Left lung (tissue), 10 donors: ENCODE measurements around the gene NKD2. TPM values are rescaled to one million over a fixed set of nuclear protein-coding genes. Genes with fewer than 3 reads are reported as not detected.

Experiments
- ATAC-seq: fragments of 200-7000 bp; cut with Tn5 transposase; one replicate; pipeline ENCODE4 v1.9.1; 2020; ENCODE audit warnings: moderate library complexity
- DNase-seq, 4 donors: peaks; one replicate each; pipeline ENCODE4 v3.0.0-alpha.2; 2013 to 2020
- H3K27ac ChIP-seq, 2 donors: fragments of 200-600 bp; sonication (generic) in 1 of 2; one replicate each; pipeline versions ENCODE4 v1.5.0 to v1.8.0; 2020 to 2021
- H3K27me3 ChIP-seq, 2 donors: fragments of 200-600 bp; sonication (generic) in 1 of 2; one replicate each; pipeline versions ENCODE4 v1.5.0 to v1.8.0; 2020 to 2021
- H3K36me3 ChIP-seq, 2 donors: fragments of 200-600 bp; sonication (generic) in 1 of 2; one replicate each; pipeline versions ENCODE4 v1.5.0 to v1.8.0; 2020 to 2021
- H3K4me1 ChIP-seq, 2 donors: fragments of 200-600 bp; one replicate each; pipeline ENCODE4 v1.8.0; 2021
- H3K4me3 ChIP-seq, 2 donors: fragments of 200-600 bp; sonication (generic) in 1 of 2; one replicate each; pipeline versions ENCODE4 v1.5.0 to v1.8.0; 2020 to 2021; ENCODE audit warnings: mild to moderate bottlenecking in 1 of 2
- H3K9me3 ChIP-seq, 2 donors: fragments of 200-600 bp; sonication (generic) in 1 of 2; one replicate each; pipeline versions ENCODE4 v1.5.0 to v1.8.0; 2020 to 2021
- intact Hi-C, 2 donors: fragments of 100-400 bp; cut with DNase I; formaldehyde crosslinking; loops; one replicate each; pipeline versions ENCODE4 v1.11.2 to v1.14.2; 2022
- polyA plus RNA-seq, 6 donors: library from polyadenylated mRNA; unstranded; fragments of 120-200 nt; gene quantifications; one replicate each; pipeline ENCODE4 v1.2.1, GENCODE V29; 2013; ENCODE audit not compliant: insufficient read length in 6 of 6
- total RNA-seq, 2 donors: library from RNA; stranded (reverse); fragmentation: NEBNext Ultra II Directional; extraction: Animal tissue kit (Norgen Biotek cat#: 25700); gene quantifications; one replicate each; pipeline ENCODE4 v1.2.1, GENCODE V29; 2021
- TF ChIP-seq, protein P1 (sequence below), 2 donors: fragments of 200-600 bp; sonication (generic) in 1 of 2; IDR thresholded peaks; one replicate each; pipeline versions ENCODE4 v1.5.0 to v1.8.0; 2021; ENCODE audit warnings: antibody characterized with exemption in 2 of 2
- donor health status: DM: no; HTN: yes; CAD: no.
- donor health status: DM: no; HTN: no; CAD: no.

Gene NKD2
- total and polyA plus RNA-seq, 8 donors: 6.3 to 61.5 (median 10.3) TPM

DNA sequence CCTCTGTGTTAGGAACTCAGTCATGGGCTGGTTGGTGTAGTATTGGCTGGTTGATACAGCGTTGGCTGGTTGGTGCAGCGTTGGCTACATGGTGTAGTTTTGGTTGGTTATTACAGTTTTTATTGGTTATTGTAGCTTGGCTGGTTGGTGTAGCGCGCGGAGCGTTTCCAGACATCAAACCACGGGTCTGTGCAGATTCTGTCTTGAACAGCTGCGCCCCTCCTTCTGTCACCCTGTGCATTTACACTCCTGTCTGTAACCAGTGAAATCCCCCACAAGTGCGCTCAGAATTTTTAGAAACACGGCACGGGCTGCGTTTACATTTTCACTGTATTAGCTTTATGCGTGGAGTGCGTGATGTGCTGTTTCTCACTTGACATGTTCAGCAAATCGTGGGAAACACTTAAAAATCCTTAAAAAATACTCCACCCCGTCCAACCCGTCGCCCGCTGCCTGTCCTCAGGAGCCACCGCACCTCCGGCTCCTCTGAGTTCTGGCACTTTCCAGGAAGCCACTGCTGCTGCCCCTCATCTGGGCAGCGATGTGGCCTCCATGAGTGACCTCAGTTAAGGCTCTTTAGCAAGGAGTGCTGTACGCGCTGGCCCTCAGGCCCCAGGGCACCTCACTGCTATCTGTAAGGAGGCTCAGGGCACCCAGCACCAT, 20.8 kb downstream of the NKD2 start:
- Histone ChIP-seq H3K4me1 (no peaks in the 10 kb centered on the region), H3K27ac (no peak overlapping the region), H3K4me3 (no peak overlapping the region), H3K9me3 (no peaks in the 10 kb centered on the region), H3K27me3 (peaks cover 0 to 17% of the 10 kb centered on the region in 2 donors), H3K36me3 (no peaks in the 10 kb centered on the region)
- ATAC-seq: no peak
- TF ChIP-seq, protein P1, sequence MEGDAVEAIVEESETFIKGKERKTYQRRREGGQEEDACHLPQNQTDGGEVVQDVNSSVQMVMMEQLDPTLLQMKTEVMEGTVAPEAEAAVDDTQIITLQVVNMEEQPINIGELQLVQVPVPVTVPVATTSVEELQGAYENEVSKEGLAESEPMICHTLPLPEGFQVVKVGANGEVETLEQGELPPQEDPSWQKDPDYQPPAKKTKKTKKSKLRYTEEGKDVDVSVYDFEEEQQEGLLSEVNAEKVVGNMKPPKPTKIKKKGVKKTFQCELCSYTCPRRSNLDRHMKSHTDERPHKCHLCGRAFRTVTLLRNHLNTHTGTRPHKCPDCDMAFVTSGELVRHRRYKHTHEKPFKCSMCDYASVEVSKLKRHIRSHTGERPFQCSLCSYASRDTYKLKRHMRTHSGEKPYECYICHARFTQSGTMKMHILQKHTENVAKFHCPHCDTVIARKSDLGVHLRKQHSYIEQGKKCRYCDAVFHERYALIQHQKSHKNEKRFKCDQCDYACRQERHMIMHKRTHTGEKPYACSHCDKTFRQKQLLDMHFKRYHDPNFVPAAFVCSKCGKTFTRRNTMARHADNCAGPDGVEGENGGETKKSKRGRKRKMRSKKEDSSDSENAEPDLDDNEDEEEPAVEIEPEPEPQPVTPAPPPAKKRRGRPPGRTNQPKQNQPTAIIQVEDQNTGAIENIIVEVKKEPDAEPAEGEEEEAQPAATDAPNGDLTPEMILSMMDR (IDR thresholded peaks at IDR 0.05): no peak
- intact Hi-C loops: no loop called here
- peak in 1 of 4 donors; percentile 33 for DNase-seq

DNA sequence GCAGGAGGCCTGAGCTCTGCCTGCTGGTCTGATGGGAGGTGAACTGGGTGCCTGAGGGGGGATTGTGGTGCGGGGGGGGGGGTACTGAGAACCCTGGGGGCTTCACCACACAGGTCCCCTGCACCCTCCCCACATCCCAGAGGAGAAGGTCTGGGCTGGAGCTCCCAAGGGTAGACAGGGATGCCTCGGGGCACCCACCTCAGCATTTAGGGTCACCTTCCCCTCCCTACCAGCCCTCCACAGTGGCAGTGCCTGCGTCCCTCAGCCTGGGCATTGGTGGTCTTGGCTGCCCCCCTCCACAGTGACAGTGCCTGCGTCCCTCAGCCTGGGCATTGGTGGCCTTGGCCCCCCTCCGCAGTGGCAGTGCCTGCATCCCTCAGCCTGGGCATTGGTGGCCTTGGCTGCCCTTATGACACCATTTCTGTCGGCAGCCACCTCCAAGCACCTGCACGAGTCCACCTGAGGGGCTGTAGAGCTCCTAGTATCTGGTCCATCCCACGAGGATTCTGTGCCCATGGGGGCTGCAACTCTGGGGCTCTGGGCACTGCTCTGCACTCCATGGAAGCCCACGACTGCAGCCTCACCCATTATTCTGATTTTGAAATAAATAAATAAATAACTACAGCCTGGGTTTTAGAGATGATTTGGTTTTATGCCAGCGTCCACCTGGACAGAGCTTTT, 21.5 kb downstream of the NKD2 start:
- Histone ChIP-seq H3K27ac (no peak overlapping the region), H3K4me1 (no peaks in the 10 kb centered on the region), H3K36me3 (no peaks in the 10 kb centered on the region), H3K27me3 (peaks cover 0 to 17% of the 10 kb centered on the region in 2 donors), H3K4me3 (no peak overlapping the region), H3K9me3 (no peaks in the 10 kb centered on the region)
- intact Hi-C loops: no loop called here
- DNase-seq (peak in 1 of 4 donors; percentile 51), ATAC-seq (no peak)
- TF ChIP-seq, protein P1 (IDR thresholded peaks at IDR 0.05): no peak

DNA sequence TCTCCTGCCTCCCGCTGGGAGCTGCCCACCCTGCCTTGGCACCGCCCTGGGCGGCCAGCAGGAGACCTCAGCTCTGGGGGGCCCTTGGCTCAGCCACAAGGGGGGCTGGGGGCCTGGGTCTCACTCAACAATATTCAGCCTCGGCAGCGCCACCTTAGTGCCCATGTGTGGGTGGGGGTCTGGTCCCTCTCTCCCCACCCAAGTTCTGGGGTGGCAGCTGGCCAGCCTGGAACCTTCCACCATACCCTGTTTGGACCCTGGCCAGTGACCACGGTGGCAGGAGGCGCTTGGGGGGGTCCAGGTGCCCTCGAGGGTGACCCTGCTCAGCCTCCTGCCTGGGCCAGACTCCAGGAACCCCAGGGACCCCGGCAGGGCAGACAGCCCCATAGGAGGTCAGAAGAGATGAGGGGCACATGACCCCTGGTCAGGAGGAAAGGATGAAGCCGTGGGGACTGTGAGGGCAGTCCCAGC, 22.2 kb downstream of the NKD2 start:
- Histone ChIP-seq H3K4me3 (no peak overlapping the region), H3K27me3 (peaks cover 0 to 17% of the 10 kb centered on the region in 2 donors), H3K36me3 (no peaks in the 10 kb centered on the region), H3K27ac (no peak overlapping the region), H3K9me3 (no peaks in the 10 kb centered on the region), H3K4me1 (no peaks in the 10 kb centered on the region)
- peak in 2 of 4 donors; percentile 24 to 64 for DNase-seq
- intact Hi-C loops: no loop called here
- TF ChIP-seq, protein P1 (IDR thresholded peaks at IDR 0.05): no peak
- ATAC-seq: no peak

DNA sequence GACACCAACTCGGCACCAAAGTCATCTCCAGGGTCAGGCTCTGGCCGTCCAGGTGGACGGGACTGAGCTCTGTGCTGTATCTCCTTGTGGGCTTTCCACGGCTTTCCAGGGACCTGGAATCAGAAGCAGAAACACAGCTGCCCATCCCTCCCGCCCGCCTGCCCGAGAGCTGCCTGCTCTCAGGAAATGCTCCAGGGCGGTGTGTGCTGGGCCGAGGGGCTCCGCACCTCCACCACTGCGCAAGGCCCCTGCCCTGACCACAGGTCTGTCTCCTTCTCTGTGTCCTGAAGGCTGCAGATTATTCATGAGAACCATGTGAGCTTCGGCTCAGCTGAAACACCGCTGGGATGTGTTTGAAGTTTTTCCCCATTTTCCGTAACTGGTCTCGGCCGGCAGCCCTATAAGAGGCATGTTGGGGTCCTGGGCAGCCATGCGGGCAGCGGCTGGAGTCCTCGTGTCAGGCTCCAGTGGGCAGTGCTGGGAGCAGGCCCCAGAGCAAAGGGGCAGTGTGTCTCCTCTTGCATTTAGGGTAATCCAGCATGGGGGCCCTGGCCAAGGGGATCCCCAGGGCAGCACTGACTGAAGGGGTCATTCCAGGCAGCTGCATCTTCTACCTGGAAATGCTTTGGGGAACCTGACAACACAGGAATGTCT, 22.8 kb downstream of the NKD2 start:
- H3K27me3 ChIP-seq: peaks cover 0 to 17% of the 10 kb centered on the region in 2 donors
- DNase-seq (peak in 1 of 4 donors; percentile 58), ATAC-seq (no peak)
- TF ChIP-seq, protein P1 (IDR thresholded peaks at IDR 0.05): no peak
- intact Hi-C loops: no loop called here
- no peak overlapping the region for H3K27ac ChIP-seq
- H3K4me3 ChIP-seq: no peak overlapping the region
- H3K36me3 ChIP-seq: no peaks in the 10 kb centered on the region
- no peaks in the 10 kb centered on the region for H3K9me3 ChIP-seq
- H3K4me1 ChIP-seq: no peaks in the 10 kb centered on the region

DNA sequence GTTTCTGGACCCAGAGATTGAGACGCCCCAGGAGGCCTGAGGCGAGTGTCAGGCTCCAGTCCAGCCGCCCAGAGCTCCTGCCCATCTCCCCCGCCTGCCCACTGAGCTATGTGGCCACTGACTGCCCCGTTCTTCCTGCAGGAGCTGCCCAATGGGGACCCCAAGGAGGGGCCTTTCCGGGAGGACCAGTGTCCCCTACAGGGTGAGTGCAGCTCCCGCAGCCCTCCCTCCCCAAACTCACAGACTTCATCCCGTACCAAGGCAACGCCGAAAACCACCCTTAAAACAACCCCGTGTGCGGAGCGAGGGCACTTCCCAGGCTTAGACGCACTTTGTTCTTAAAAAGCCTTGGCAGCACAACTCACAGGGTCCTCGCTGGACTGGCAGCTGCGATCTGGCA, 23.4 kb downstream of the NKD2 start:
- ATAC-seq: no peak
- TF ChIP-seq, protein P1 (IDR thresholded peaks at IDR 0.05): no peak
- H3K36me3 ChIP-seq: no peaks in the 10 kb centered on the region
- peaks cover 0 to 17% of the 10 kb centered on the region in 2 donors for H3K27me3 ChIP-seq
- no peak overlapping the region for H3K27ac ChIP-seq
- no peak overlapping the region for H3K4me3 ChIP-seq
- intact Hi-C loops: no loop called here
- peak in 2 of 4 donors; percentile 25 to 45 for DNase-seq
- H3K9me3 ChIP-seq: no peaks in the 10 kb centered on the region
- no peaks in the 10 kb centered on the region for H3K4me1 ChIP-seq
